GM12801 (cell line): ENCODE data around the gene UNC119.

ENCODE experiments used
- TF ChIP-seq, protein P1 (sequence below): IDR thresholded peaks from one replicate; pipeline ENCODE4 v1.5.1; 2011; ENCODE audit warnings: control low read depth; ENCODE audit not compliant: insufficient read length; ENCODE audit errors: extremely low read depth

UNC119 gene

DNA sequence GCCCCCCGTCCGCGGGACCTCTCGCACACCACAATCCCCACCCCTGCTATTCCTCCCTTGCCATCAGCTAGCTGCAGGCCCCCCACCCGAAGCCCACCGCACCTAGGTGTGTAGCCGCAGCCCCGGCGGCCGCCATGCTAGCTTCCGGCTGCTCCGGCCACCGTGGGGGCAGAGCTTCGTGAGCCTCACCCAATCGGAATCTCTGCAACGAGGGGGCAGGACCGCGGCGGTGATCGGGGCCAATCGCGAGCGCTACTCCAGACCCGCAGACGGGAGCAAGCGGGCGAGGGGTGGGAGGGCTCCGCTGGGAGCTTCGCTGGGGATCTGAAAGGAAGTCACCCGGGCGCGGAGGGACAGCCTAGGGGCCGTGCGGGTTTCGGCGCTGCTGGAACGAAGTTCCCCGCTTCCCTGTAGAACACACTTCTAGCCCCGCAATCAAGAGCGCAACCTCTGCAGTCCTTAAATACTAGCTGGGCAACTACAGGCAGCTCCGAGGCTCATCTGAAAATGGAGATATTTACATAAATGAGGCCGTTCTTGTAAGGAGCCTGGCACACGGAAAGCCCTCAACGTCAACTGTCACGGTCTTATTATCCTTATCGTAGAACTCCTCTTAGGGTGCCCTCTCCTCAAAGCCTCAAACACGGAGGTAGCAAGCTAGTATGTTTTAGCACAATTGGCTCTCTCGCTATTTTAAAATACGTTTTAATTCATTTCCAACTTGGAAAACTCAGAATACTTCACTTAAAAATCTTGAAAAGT is 19.1 kb upstream of the UNC119 start, which contains the start of gene PIGS:
PIGS (minus strand) TSS at position 164 of the 762 bp plus-strand sequence; CDS start at position 136, 28 bp downstream.
- TF ChIP-seq, protein P1, sequence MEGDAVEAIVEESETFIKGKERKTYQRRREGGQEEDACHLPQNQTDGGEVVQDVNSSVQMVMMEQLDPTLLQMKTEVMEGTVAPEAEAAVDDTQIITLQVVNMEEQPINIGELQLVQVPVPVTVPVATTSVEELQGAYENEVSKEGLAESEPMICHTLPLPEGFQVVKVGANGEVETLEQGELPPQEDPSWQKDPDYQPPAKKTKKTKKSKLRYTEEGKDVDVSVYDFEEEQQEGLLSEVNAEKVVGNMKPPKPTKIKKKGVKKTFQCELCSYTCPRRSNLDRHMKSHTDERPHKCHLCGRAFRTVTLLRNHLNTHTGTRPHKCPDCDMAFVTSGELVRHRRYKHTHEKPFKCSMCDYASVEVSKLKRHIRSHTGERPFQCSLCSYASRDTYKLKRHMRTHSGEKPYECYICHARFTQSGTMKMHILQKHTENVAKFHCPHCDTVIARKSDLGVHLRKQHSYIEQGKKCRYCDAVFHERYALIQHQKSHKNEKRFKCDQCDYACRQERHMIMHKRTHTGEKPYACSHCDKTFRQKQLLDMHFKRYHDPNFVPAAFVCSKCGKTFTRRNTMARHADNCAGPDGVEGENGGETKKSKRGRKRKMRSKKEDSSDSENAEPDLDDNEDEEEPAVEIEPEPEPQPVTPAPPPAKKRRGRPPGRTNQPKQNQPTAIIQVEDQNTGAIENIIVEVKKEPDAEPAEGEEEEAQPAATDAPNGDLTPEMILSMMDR = no peak

DNA sequence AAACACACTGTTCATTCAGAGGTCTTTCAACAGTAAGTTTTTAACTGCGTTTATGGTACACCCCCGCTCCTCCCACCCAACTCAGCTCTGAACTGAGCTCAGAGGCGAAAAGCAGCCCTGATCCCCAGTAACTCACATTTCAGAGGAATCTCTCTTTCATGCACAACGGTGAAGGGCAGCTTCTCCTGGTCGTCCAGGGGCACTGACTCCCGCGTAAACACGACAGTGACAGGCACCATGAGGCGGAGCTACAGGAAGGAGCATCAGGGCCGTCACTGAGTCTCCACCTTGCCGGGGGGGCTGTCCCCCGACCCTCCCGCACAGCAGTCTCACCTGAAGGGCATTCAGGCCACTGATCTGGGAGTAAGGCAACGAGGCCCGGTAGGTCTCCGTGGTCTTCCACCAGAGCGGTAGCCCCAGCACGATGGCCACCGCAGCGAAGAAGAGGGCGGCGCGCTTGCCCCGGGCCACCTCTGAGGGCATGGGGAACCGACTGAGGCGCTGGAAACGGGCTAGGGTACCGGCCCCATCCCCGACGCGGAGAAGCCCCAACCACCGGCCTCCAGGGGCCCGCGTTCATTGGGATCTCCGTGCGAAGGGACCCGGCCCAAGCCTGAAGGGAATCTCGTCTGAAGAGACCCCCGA is 18.4 kb upstream of the UNC119 start:
- TF ChIP-seq, protein P1 = no peak

GRCh38 chr17:28569446-28569845 is 17.0 kb upstream of the UNC119 start:
- TF ChIP-seq, protein P1 = no peak

DNA sequence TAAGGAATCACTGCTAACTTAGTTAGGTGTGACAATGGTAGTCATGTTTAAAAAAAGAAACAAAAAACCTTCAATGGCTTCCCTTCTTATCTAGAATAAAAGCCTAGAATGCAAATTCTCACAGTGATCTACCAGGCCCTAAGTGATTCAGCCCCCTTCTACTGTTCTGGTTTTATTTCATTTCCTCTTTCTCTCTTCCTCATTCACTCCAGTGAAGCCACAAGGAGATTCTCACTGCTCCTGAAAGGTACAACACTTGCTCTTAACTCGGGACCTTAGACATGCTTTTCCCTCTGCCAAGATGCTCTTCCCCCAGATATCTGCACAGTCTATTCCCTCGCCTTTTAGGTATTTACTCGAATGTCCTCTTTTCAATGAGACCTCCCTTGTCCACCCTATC is 15.2 kb upstream of the UNC119 start:
- TF ChIP-seq, protein P1 = no peak

DNA sequence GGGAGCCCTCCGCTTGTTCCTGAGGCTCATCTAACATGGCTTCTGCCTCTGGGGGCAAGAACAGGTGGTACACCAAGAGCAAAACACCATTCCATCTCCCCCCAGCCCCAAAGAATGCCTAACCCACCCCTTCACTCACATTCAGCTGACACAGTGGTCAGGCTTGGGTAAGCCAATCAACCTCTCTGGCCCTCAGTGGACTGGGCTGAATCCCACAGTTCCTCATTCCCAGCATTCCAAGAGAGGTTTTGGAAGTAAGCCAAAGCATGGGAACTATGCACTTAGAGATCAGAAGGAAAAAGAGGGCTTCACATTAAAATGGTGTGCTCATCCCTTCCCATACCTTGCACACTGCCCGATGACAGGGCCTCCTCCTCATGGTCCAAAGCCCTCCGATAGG is 11.1 kb upstream of the UNC119 start:
- TF ChIP-seq, protein P1 = no peak

DNA sequence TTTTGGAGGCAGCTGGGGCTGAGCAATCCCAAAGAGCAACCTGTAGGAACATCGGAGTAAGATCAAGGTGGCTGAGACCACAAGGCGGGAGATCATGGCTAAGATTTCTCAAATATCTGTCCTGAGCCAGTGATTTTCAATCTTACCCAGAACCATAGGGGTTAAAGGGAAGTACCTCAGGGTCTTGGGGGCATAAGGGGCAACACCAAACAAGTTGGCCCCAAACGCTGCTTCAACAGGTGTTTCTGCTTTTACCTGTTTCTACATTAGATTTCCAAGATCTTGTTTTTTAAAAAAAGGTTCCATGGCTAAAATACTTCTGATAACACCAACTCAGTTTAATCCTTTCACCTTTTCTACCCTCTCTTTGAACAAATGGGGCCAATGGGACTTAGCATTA is 2.6 kb upstream of the UNC119 start:
- TF ChIP-seq, protein P1 = no peak

DNA sequence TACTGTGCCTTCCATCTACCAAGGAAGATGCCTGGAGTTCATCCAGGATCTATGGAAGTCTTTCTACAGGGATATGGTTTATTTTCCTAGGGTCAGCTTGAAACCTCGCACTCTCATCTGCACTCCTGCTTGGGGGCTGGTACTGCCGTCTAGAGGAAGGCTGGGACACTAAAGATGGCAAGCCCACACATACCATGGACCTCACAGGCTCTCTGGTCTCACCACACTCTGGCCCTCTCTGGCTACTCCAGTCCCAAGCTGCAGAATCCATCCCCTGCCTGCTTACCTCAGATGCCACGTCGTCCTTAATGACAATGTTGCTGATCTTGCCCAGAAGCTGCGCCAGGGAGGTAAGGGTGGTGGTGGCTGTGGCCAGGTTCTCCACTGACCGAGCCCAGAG is 2.1 kb upstream of the UNC119 start:
- TF ChIP-seq, protein P1 = no peak
